GM19455 (cell line): ENCODE data around the gene NDUFS7.

Experiments used
- ATAC-seq: cut with Tn5 transposase; IDR thresholded peaks from one replicate; pipeline ENCODE4 v1.9.1; 2021; ENCODE audit not compliant: unreplicated experiment

Gene NDUFS7

DNA sequence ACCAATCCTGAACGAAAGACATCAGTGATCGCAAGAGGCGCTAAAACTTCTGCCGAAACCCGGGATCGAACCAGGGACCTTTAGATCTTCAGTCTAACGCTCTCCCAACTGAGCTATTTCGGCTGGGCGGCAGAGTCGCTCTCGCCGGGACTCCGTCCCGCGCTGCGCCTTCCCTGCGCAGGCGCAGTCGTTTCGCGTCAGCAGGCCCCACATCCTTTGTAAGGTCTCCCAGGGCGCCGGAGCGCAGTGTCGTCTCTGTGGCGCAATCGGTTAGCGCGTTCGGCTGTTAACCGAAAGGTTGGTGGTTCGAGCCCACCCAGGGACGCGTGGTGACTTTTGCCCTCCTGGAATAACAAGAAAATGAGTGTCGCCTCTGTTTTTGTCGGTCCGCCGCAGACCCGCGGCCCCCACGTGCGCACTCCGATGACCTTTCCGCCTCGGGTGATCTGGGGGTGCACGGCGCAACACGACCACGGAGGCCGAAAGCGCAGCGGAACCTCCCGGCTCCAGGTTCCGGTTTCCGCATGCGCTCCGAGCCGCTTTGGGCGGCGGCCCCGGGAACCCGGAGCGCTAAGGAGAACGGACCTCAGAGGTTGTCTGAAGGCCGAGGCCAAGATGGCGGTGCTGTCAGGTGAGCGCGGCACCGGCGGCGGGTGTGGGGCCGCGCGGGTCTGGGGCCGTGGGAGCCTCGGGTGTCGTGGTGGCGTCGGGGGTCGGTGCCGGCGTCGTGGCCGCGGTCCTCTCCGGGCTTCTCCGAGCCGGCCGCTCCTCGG lies at the start of gene NDUFS7:
Gene NDUFS7, plus strand, starts transcription at position 596 of the 773 bp plus-strand sequence. Its CDS starts 20 bp downstream, at position 616.
- ATAC-seq: peak; percentile 70

DNA sequence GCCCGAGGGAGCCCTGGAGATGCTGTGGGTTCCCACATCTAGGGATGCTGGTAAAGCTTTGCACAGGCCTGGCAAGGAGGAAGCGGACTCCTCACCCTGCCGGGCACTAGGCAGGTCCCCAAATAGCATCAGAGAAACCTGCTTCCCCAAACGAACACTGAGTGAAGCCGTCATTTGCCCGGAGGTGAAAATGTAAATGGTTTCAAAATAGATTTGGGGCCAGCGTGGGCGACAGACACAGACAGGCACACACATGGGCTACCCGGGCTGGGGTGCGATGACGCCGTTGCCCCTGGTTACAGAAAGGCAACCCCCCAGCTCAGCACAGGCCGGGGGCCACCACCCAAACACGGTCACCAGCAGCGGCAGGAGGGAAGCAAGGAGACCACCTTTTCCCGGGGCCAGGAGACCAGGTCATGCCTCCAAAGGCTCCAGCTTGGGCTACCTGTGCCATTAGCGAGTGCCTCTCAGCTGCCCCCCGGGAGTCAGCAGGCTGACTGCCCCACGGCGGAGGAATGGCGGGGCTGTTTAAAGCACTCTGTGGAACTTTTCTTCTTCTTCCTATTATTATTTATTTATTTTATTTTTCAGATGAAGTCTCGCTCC lies 47.5 kb upstream of the NDUFS7 start:
- ATAC-seq: no peak

DNA sequence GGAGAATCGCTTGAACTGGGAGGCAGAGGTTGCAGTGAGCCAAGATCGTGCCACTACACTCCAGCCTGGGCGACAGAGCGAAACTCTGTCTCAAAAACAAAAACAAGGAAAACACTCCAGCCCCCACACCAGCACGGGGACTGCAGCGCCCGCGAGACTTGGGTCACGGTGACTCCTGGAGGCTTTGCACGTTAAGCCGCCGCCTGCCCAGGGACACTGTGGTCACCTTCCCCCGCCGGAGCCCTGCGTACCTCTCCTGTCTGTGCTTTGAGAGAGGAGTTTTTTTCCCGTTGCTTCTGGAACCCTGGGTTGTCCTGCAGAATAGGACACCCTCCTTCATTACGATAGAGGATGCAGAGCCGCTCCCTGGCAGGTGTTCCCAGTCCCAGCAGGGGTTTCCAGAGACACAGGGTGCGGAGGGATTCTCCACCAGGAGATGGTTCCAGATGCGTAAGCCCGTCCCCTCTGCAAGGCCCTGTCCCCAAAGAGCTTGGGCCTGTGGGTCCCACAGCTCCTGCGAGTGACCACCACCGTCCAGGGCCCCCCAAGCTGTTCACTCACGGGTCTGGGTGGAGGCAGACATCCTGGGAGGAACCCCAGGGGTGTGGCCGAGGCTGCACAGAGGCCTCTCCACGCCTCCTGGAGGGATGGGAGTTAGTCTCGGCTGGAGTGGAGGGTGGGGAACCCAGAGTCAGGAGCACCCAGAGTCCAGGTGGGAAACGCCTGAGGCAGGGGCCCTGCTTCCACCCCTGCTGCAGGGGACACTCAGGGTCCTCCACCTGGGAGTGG lies 42.8 kb upstream of the NDUFS7 start:
- no peak for ATAC-seq

DNA sequence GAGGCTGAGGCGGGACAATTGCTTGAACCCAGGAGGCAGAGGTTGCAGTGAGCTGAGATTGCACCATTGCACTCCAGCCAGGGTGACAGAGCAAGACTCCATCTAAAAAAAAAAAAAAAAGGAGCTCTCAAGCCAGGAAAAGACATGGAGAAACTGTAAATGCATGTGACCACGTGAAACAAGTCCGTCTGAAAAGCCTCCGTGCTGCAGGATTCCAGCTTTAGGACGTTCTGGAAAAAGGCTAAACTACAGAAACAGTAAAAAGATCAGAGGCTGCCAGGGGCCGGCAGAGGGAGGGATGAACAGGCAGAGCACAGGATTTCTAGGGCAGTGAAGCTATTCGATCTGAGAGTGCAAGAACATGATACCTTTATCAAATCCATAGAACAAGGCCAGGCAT lies 40.7 kb upstream of the NDUFS7 start:
- ATAC-seq: no peak

DNA sequence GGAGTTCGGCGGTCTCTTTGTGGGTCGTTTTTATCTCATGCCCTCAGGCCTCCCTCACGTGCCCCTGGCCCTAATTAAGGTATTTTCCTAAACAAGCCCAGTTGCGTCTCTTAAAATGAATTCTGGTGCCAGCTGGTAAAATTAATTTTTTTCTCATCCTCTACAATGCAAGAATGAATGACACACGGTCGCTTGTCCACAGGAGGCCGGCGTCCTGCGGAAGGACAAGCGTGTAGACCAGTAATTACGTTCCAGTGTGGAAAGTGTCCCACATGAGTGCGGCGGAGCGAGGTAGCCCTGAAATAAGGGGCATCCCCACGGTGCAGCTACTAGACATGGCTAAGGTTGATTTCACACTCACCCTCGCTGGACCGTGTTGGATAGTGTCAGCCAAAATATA lies 34.5 kb upstream of the NDUFS7 start:
- ATAC-seq: no peak

DNA sequence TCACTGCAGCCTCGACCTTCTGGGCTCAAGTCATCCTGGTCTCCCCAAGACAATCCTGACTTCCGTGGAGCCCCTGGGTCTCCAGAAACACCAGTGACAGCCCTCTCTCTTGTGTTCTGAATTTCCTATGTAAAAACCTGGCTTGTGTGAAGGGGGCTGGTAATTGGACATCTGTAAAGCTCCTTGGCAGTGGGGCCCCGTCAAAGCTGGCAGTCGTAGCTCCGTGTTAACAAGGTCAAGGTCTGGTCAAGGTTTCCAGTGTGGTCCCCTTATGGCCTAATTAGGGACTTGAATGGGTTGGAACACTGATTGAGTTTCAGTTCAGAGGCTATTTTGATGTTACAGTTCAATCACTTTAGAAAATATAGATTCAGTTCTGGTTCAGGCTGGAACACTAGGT lies 32.8 kb upstream of the NDUFS7 start:
- no peak for ATAC-seq

DNA sequence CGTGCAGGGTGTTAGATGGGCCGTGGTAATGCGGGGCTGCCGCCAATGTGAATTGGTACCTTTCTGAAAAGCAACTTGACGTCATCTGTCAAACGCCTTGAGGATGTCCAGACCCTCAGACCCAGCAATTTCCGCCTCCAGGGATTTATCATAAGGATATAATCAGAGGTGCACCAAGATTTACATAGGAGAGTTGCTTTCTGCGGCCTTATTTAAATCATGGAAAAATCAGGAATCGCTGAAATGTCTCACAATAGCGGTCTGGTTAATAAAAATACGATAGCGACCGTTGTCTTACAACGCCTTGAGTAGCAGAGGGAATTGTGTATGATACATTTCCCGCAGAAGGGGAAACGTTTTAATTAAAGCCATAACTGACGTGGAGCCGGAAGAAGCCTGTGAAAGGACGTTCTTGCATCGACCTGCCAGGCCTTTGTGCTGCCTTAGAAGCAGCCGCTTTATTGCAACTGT lies 32.3 kb upstream of the NDUFS7 start:
- ATAC-seq: no peak

DNA sequence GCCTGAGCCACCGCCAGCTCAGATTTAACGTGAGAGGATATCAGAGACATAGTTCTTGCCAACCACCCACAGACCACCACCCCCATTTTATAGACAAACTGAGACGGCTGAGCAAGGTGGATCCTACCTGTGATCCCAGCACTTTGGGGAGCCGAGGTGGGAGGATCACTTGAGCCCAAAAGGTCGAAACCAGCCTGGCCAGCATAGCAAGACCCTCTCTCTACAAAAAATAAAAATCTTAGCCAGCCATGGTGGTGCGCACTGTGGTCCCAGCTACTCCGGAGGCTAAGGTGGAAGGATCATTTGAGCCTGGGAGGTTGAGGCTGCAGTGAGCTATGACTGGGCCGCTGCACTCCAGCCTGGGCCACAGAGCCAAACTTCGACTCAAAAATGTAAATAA lies 30.6 kb upstream of the NDUFS7 start:
- no peak for ATAC-seq

DNA sequence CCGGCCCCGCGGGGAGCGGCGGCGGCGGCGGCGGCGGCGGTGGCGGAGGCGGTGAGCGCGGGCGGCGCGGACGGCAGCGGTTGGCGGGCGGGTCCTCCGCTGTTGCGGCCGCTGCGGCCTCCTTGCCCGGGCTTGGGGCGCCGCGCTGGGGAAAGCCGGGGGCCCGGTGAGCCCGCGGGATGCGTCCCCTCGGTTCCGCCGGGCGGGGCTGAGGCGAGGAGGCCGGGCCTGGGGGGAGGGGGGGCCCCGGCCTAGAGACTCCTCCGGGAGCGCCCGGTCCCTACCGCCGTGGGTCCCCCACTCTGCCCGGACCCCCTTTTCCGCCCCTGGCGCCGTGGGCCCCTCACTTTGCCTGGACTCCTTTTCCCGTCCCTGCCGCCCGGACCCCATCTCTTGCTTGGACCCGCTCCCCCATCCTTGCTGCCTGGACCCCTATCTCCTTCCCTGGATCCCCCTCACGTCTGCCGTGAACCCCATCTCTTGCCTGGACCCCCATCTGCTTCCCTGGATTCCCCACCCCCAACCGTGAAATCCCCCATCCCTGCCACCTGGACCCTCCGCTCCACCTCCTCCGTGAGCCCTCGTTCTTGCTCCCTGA lies 28.6 kb upstream of the NDUFS7 start:
- ATAC-seq: peak; percentile 49

DNA sequence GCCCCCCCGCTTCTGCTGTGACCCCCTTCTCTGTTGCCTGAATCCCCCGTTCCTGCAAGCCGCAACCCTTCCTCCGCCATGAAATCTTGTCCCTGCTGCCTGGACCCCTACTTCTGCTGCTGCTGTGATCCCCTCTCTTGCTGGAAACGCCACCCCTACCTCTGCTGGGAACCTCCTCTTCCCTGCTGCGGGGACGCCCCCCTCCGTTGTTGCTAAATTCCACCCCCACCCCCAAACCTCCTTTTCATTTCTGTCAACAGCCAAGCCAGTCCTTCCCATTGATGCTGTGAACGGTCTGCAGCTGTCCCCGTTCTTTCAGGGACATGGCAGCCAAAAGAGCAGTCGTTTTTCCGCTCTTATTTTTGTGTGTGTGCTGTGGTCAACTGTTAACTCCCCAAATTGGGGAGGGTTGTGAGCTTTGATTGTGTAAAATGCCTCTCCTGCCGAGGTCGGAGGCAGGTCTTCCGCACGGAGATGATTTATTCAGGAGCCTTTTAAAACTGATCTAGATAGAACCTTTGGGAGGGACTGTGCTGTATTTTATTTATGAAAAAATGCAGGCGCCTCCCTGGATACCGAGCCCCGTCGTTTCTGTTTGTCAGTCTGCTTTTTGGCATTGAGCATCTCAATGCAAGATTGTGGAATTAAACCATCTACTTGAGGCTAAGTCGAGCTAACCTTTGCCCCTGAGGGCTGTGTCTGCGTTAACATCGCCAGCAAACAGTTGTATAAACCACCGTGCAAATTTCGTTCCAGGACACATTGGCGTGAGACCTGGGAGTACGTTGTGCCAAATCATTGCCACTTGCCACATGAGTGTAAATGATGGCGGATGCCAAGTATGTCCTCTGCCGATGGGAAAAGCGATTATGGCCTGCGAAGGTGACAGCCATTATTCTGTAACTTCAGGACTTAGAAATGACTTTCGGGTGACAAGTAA lies 27.9 kb upstream of the NDUFS7 start:
- ATAC-seq: no peak

DNA sequence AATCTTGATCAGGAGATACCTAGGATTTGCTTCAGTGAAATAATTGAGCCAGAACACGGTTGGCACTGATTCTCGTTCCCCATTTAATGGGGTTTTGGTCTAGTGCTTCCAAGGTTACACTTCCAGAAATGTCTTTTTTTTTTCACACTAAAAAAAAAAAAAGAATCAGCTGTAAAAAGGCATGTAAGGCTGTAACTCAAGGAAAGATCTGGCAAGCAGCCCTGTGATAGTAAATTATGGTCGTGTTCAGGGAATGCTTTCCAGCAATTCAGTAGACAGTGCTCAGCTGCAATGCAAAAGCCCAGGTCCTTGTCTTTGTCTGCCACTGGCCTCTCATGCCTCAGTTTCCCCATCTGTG lies 27.2 kb upstream of the NDUFS7 start:
- no peak for ATAC-seq

DNA sequence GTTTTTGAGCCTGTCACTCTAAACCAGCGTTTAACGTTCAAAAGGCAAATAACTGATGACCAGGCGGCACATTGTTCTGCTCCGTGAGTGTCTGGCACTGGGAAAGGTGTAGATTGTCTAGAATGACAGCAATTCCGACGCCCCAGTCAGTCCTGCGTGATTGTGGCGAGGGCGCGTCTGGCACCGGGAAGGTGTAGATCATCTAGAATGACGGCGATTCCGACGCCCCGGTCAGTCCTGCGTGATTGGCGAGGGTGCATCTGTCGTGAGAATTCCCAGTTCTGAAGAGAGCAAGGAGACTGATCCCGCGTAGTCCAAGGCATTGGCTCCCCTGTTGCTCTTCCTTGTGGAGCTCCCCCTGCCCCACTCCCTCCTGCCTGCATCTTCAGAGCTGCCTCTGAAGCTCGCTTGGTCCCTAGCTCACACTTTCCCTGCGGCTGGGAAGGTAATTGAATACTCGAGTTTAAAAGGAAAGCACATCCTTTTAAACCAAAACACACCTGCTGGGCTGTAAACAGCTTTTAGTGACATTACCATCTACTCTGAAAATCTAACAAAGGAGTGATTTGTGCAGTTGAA lies 26.1 kb upstream of the NDUFS7 start:
- no peak for ATAC-seq

DNA sequence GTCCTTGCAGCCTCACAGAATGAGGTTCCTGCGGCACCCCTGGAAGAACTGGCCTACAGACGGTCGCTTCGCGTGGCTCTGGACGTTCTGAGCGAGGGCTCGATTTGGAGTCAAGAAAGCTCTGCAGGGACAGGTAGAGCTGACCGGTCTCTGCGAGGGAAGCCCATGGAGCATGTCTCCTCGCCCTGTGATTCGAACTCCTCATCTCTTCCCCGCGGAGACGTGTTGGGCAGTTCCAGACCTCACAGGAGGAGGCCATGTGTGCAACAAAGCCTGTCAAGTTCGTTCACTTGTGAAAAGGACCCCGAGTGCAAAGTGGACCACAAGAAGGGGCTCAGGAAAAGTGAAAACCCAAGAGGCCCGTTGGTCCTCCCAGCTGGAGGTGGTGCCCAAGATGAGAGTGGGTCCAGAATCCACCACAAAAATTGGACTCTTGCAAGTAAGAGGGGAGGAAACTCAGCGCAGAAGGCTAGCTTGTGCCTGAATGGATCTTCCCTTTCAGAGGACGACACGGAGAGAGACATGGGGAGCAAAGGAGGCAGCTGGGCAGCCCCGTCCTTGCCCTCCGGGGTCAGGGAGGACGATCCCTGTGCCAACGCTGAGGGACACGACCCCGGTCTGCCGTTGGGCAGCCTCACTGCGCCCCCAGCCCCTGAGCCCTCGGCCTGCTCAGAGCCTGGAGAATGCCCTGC lies 23.4 kb upstream of the NDUFS7 start:
- ATAC-seq: no peak

DNA sequence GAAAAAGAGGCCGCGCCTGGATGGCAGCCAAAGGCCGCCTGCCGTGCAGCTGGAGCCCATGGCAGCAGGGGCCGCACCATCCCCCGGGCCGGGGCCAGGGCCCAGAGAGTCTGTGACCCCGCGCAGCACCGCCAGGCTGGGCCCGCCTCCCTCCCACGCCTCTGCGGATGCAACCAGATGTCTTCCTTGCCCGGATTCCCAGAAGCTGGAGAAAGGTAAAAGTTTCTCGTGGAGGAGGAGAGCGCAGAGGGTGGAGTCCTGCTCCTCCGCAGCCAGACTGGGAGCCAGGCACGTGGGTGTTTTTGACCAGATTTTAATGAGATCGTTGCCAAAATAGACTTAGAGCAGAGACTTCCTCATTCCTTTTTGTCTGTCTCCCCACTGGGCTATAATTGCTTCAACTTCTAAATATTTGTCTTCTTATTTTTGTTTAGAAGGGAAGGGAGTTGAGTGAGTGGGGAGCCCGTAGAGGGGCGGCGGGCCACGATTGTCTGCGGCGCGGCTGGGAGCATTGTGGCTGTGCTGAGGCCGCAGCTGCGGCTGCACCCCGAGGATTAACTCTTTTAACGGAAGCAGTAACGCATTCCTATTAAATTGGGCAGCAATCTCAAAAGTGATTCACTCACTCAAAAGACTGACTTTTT lies 22.8 kb upstream of the NDUFS7 start:
- ATAC-seq: no peak

DNA sequence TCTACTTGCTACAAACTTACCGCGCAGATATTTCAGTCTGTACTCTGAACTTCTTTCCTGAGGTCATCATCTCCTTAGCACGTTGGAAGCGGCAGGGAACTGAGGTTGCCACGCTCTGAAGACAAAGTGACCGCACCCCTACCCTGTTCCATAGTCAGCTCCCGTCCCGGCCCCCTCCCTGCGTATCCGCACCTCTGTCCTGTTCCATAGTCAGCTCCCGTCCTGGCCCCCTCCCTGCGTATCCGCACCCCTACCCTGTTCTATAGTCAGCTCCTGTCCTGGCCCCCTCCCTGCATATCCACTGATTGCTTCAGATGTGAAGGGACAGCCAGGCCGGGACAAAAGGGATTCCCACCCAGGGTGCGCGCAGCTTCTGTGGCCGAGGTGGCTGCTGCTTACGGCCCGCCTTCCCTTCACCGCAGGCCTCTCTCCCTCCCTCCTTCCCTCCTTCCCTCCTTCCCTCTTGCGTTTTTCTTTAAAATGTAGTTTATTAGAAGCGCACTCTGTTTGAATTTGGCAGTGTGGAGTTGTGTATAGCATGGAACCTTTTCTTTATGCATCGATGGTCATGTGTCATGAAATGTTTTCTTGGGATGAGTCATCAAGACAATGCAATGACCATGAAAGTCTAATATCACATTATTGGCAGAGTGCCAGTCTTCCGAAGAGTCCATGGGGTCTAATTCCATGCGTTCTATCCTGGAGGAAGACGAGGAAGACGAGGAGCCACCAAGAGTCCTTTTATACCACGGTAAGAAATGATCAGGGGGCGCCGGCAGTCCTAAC lies 21.9 kb upstream of the NDUFS7 start:
- ATAC-seq: no peak

DNA sequence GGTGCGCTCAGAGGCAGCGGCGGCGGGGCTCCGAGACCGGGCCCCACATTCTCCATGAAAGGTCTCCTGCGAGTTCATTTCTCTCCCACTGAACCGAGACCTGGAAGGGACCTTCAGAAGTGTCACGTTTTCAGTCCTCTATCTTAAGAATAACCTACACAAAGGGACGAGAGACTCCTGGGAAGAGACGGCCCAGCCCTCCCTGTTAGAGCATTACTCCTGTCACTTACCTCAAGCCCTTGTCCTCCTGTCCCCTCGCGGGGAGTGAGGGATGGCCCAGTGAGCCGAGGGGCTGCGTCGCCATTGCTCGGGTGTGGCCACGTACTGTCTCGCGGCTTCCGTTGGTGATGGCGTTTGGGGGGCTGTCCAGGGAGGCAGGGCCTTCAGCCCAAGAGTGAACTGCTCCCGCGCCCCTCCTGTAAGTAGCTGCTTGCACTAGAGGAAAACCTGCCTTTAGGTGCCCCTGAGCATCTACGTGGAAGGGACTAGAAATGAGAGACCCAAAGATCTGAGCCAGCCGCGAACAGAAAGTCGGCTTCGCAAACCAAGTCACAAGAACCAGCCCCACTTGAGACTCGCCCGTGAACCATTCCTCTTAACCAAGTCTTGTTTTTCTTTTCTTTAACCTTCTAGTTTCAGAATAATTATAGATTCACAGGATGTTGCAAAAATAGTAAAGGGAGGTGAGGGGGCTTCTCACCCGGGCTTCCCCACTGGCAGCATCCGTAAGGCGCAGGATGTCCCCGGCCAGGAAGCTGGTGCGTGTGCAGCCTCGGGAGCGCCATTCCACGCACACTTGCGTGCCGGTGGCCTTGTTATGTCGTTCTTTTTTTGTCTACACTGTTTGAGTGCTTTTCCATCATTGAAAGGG lies 21.1 kb upstream of the NDUFS7 start:
- no peak for ATAC-seq

DNA sequence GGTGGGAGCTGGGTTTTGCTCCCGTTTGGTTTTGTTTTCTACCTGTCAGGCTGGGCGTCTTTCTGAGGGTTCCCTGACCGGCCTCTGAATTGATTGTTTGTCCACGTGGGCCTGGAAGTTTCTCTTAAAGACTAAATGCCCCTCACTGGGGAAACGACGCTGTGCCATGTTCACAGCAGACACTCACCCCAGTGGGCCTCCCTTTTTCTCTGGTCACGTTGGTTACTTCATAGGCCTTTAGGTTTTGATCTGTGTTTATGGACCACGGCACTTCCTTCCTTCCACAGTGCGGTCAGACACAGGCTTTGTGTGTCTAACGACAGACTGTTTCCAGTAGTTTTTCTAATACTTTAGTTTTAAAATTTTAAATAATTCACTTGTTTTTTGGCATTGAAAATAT lies 20.1 kb upstream of the NDUFS7 start:
- no peak for ATAC-seq
